RWPE2 (cell line): ENCODE measurements around the gene NANOS1.

ENCODE experiments used
- ATAC-seq: fragments of 200-7000 bp; cut with Tn5 transposase; 3 replicates; pipeline ENCODE4 v1.9.1; 2021; ENCODE audit warnings: low read depth
- DNase-seq: peaks from one replicate; pipeline ENCODE4 v3.0.0-alpha.2; 2020; ENCODE audit warnings: low spot score
- H3K27ac ChIP-seq: fragments of 450-650 bp; 2 replicates; pipeline ENCODE4 v1.5.1; 2017; ENCODE audit warnings: mild to moderate bottlenecking; ENCODE audit not compliant: poor library complexity, severe bottlenecking
- H3K27me3 ChIP-seq: fragments of 250-450 bp; sonication (Bioruptor Pico); 2 replicates; pipeline ENCODE4 v1.5.1; 2021; ENCODE audit warnings: mild to moderate bottlenecking, moderate library complexity; ENCODE audit not compliant: insufficient read depth, poor library complexity, severe bottlenecking
- H3K36me3 ChIP-seq: fragments of 250-450 bp; sonication (Bioruptor Pico); 2 replicates; pipeline ENCODE4 v1.5.1; 2020; ENCODE audit warnings: low read depth, mild to moderate bottlenecking, moderate library complexity
- H3K4me1 ChIP-seq: fragments of 250-450 bp; sonication (Bioruptor Pico); 2 replicates; pipeline ENCODE4 v1.5.1; 2021; ENCODE audit warnings: mild to moderate bottlenecking, moderate library complexity; ENCODE audit not compliant: insufficient read depth, poor library complexity, severe bottlenecking
- H3K4me3 ChIP-seq: fragments of 250-450 bp; sonication (Bioruptor Pico); 2 replicates; pipeline ENCODE4 v1.5.1; 2021; ENCODE audit warnings: mild to moderate bottlenecking, moderate library complexity; ENCODE audit not compliant: severe bottlenecking
- H3K9me3 ChIP-seq: fragments of 250-450 bp; sonication (Bioruptor Pico); 2 replicates; pipeline ENCODE4 v1.5.1; 2021; ENCODE audit warnings: mild to moderate bottlenecking, moderate library complexity; ENCODE audit not compliant: severe bottlenecking
- TF ChIP-seq, protein P1 (sequence below): fragments of 450-650 bp; IDR thresholded peaks from one replicate; pipeline ENCODE4 v1.5.1; 2017; ENCODE audit warnings: mild to moderate bottlenecking, moderate library complexity; ENCODE audit not compliant: poor library complexity, severe bottlenecking

Gene NANOS1, protein sequence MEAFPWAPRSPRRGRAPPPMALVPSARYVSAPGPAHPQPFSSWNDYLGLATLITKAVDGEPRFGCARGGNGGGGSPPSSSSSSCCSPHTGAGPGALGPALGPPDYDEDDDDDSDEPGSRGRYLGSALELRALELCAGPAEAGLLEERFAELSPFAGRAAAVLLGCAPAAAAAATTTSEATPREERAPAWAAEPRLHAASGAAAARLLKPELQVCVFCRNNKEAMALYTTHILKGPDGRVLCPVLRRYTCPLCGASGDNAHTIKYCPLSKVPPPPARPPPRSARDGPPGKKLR

DNA sequence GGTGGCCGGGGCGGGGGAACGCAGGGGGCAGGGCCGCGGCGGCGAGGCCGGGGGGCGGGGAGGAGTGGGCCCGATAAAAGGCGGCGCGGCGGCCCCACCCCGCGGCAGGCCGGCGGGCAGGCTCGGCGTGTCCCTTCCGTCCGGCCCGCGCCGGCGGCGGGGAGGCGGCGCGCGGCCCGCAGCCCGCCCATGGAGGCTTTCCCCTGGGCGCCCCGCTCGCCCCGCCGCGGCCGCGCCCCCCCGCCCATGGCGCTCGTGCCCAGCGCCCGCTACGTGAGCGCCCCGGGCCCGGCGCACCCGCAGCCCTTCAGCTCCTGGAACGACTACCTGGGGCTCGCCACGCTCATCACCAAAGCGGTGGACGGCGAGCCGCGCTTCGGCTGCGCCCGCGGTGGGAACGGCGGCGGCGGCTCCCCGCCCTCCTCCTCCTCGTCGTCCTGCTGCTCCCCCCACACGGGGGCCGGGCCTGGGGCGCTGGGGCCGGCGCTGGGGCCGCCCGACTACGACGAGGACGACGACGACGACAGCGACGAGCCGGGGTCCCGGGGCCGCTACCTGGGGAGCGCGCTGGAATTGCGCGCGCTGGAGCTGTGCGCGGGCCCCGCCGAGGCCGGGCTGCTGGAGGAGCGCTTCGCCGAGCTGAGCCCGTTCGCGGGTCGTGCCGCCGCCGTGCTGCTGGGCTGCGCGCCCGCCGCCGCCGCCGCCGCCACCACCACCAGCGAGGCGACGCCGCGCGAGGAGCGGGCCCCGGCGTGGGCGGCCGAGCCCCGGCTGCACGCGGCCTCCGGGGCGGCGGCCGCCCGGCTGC lies at the start of gene NANOS1:
TSS of gene NANOS1 (plus strand) at position 102 of the 808 bp plus-strand sequence. CDS start at position 190, 88 bp downstream.
- ATAC-seq, result peak; percentile 5; the same call in 2 of the 3 replicates
- Histone ChIP-seq H3K9me3 (no peaks in the 10 kb centered on the region), H3K27ac (peak within 1 kb of the TSS; percentile 37), H3K27me3 (no peaks in the 10 kb centered on the region), H3K4me1 (peaks cover 10% of the 10 kb centered on the region), H3K4me3 (peak within 1 kb of the TSS; percentile 63), H3K36me3 (peaks cover 25% of the 10 kb centered on the region)
- TF ChIP-seq, protein P1, sequence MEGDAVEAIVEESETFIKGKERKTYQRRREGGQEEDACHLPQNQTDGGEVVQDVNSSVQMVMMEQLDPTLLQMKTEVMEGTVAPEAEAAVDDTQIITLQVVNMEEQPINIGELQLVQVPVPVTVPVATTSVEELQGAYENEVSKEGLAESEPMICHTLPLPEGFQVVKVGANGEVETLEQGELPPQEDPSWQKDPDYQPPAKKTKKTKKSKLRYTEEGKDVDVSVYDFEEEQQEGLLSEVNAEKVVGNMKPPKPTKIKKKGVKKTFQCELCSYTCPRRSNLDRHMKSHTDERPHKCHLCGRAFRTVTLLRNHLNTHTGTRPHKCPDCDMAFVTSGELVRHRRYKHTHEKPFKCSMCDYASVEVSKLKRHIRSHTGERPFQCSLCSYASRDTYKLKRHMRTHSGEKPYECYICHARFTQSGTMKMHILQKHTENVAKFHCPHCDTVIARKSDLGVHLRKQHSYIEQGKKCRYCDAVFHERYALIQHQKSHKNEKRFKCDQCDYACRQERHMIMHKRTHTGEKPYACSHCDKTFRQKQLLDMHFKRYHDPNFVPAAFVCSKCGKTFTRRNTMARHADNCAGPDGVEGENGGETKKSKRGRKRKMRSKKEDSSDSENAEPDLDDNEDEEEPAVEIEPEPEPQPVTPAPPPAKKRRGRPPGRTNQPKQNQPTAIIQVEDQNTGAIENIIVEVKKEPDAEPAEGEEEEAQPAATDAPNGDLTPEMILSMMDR, result peak; percentile 7
- DNase-seq, result no peak

GRCh38 chr10:118980135-118980865 lies 49.2 kb upstream of the NANOS1 start:
- Histone ChIP-seq H3K4me3 (no peak overlapping the region), H3K4me1 (no peaks in the 10 kb centered on the region), H3K9me3 (no peaks in the 10 kb centered on the region), H3K27me3 (no peaks in the 10 kb centered on the region), H3K27ac (no peak overlapping the region), H3K36me3 (no peaks in the 10 kb centered on the region)
- ATAC-seq, result no peak
- no peak for DNase-seq
- TF ChIP-seq, protein P1, result no peak

DNA sequence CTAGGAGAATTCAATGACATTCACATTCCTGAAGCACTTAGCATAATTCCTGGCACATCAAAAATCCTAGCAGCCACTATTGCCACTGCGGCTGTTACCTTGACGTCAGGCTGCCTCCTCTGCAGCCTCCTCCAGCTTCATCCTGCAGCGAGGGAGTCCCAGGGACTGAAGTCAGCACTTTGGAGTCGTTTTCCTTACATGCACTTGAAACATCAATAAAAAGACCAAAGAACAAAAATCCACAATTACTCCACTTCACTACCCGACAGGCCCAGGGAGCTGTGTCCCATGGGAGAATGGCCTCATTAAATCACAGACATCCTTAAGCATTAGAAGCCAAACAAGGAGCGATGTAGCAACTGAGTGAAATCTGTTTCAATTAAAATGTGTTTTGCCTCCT lies 48.6 kb upstream of the NANOS1 start:
- Histone ChIP-seq H3K9me3 (no peaks in the 10 kb centered on the region), H3K36me3 (no peaks in the 10 kb centered on the region), H3K4me3 (no peak overlapping the region), H3K27ac (no peak overlapping the region), H3K4me1 (no peaks in the 10 kb centered on the region), H3K27me3 (no peaks in the 10 kb centered on the region)
- TF ChIP-seq, protein P1, result no peak
- DNase-seq (no peak), ATAC-seq (no peak)

GRCh38 chr10:118981946-118982345 lies 47.6 kb upstream of the NANOS1 start:
- H3K9me3 ChIP-seq, result no peaks in the 10 kb centered on the region
- H3K27ac ChIP-seq, result no peak overlapping the region
- no peak overlapping the region for H3K4me3 ChIP-seq
- TF ChIP-seq, protein P1, result no peak
- DNase-seq (no peak), ATAC-seq (no peak)
- H3K27me3 ChIP-seq, result no peaks in the 10 kb centered on the region
- no peaks in the 10 kb centered on the region for H3K4me1 ChIP-seq
- H3K36me3 ChIP-seq, result no peaks in the 10 kb centered on the region
